ENCODE measurements around the gene MICU1. TPM values are rescaled to one million over a fixed set of nuclear protein-coding genes. Genes with fewer than 3 reads are reported as not detected.
"Not testable (repeated sequence)": the region's sequence is repeated elsewhere in the genome, so short reads cannot be mapped to it uniquely, and the experiment has no call there.

The MICU1 gene
- total RNA-seq, 1 experiment from 2014 or later, result 46.9 TPM

DNA sequence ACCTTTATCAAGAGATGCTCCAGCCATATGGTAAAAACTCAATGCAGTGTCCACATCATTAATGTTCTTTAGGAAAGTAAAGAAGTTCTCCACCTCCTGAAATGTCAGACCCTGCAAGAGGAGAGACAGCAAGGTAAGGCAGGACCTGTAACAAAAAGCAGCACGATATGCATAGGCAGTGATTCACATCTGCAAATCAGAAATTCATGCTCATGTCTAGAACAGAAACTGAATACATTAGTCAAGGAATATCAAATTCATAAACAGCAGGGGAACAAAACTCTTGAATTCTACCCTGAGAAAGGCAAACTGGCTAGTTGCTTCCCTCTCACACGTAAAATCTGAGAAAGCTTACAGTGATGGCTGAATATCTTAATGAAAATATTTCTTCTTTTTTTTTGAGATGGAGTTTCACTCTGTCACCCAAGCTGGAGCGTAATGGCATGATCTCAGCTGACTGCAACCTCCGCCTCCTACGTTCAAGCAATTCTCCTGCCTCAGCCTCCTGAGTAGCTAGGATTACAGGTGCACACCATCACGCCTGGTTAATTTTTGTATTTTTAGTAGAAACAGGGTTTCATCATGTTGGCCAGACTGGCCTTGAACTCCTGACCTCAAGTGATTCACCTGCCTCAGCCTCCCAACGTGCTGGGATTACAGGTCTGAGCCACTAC, 217.8 kb downstream of the MICU1 start:
- POLR2A ChIA-PET, result interaction anchor here (0.6 kb wide), 1 partner anchor 597 kb away, joined by 3 read pairs; no protein-coding TSS in a partner anchor
- Histone ChIP-seq H3K4me1 (ENCODE audit: control insufficient read depth, insufficient read depth, low read length) (no peaks in the 10 kb centered on the region), H3K27ac (ENCODE audit: low read length) (no peak overlapping the region), H3K36me3 (ENCODE audit: control insufficient read depth, insufficient read depth, low read length) (no peaks in the 10 kb centered on the region), H3K4me3 (ENCODE audit: low read depth in 2 of 2, low read length in 2 of 2) (no peak overlapping the region), H3K9me3 (ENCODE audit: control insufficient read depth, insufficient read depth, low read depth, low read length) (no peaks in the 10 kb centered on the region), H3K27me3 (ENCODE audit: control insufficient read depth, insufficient read depth, low read length) (no peaks in the 10 kb centered on the region)
- in situ Hi-C loops (cut with HindIII; ENCODE audit: low pct_unique_long_range_greater_than_20kb, low sequenced_read_pairs), result no loop called here
- CTCF ChIA-PET, result no interaction called here
- TF ChIP-seq POLR2AphosphoS5 (IDR thresholded peaks at IDR 0.05; ENCODE audit: low read depth, low read length) (no peak), TCF7L2 (IDR thresholded peaks at IDR 0.05; ENCODE audit: low read depth, low read length) (no peak), SIN3A (IDR thresholded peaks at IDR 0.05; ENCODE audit: borderline replicate concordance, insufficient read depth, low read depth, low read length) (no peak)
- TF ChIP-seq, protein P1, sequence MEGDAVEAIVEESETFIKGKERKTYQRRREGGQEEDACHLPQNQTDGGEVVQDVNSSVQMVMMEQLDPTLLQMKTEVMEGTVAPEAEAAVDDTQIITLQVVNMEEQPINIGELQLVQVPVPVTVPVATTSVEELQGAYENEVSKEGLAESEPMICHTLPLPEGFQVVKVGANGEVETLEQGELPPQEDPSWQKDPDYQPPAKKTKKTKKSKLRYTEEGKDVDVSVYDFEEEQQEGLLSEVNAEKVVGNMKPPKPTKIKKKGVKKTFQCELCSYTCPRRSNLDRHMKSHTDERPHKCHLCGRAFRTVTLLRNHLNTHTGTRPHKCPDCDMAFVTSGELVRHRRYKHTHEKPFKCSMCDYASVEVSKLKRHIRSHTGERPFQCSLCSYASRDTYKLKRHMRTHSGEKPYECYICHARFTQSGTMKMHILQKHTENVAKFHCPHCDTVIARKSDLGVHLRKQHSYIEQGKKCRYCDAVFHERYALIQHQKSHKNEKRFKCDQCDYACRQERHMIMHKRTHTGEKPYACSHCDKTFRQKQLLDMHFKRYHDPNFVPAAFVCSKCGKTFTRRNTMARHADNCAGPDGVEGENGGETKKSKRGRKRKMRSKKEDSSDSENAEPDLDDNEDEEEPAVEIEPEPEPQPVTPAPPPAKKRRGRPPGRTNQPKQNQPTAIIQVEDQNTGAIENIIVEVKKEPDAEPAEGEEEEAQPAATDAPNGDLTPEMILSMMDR (IDR thresholded peaks at IDR 0.05), result no peak
- TF ChIP-seq, protein P2, sequence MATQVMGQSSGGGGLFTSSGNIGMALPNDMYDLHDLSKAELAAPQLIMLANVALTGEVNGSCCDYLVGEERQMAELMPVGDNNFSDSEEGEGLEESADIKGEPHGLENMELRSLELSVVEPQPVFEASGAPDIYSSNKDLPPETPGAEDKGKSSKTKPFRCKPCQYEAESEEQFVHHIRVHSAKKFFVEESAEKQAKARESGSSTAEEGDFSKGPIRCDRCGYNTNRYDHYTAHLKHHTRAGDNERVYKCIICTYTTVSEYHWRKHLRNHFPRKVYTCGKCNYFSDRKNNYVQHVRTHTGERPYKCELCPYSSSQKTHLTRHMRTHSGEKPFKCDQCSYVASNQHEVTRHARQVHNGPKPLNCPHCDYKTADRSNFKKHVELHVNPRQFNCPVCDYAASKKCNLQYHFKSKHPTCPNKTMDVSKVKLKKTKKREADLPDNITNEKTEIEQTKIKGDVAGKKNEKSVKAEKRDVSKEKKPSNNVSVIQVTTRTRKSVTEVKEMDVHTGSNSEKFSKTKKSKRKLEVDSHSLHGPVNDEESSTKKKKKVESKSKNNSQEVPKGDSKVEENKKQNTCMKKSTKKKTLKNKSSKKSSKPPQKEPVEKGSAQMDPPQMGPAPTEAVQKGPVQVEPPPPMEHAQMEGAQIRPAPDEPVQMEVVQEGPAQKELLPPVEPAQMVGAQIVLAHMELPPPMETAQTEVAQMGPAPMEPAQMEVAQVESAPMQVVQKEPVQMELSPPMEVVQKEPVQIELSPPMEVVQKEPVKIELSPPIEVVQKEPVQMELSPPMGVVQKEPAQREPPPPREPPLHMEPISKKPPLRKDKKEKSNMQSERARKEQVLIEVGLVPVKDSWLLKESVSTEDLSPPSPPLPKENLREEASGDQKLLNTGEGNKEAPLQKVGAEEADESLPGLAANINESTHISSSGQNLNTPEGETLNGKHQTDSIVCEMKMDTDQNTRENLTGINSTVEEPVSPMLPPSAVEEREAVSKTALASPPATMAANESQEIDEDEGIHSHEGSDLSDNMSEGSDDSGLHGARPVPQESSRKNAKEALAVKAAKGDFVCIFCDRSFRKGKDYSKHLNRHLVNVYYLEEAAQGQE (IDR thresholded peaks at IDR 0.05; ENCODE audit: insufficient read depth in 1 of 2, low read depth in 2 of 2, low read length in 1 of 2), result no peak
- intact Hi-C loops (cut with micrococcal nuclease; ENCODE audit: unreplicated experiment), result no loop called here
- DNase-seq (ENCODE audit: low read depth, low spot score) (no peak), ATAC-seq (no peak)
- no TSS peak for BruUV-seq (replicated peaks)

DNA sequence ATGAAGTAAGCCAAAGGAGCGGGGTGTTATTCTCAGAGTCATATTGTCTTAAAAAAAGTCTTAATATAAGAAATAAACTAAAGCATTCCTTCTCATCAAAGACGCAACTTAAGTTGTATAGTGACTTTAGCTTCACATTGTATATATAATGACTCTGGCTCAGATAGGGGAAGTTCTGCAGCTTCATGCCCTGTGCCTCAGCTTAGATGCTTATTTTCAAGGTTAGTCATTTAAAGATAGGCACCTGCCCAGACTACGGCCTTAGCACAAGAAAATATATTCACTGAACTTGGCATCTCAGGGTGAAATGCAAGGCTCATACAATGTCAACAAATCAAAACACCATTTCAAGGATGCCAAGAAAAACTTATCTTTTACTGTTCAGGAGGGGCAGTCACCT, 218.4 kb downstream of the MICU1 start:
- POLR2A ChIA-PET, result no interaction called here
- no peaks in the 10 kb centered on the region for H3K36me3 ChIP-seq (ENCODE audit: control insufficient read depth, insufficient read depth, low read length)
- DNase-seq (ENCODE audit: low read depth, low spot score), result no peak
- H3K4me3 ChIP-seq (ENCODE audit: low read depth in 2 of 2, low read length in 2 of 2), result no peak overlapping the region
- H3K27ac ChIP-seq (ENCODE audit: low read length), result no peak overlapping the region
- H3K9me3 ChIP-seq (ENCODE audit: control insufficient read depth, insufficient read depth, low read depth, low read length), result no peaks in the 10 kb centered on the region
- TF ChIP-seq SIN3A (IDR thresholded peaks at IDR 0.05; ENCODE audit: borderline replicate concordance, insufficient read depth, low read depth, low read length) (no peak), TCF7L2 (IDR thresholded peaks at IDR 0.05; ENCODE audit: low read depth, low read length) (no peak), POLR2AphosphoS5 (IDR thresholded peaks at IDR 0.05; ENCODE audit: low read depth, low read length) (no peak)
- TF ChIP-seq, protein P2 (IDR thresholded peaks at IDR 0.05; ENCODE audit: insufficient read depth in 1 of 2, low read depth in 2 of 2, low read length in 1 of 2), result no peak
- TF ChIP-seq, protein P1 (IDR thresholded peaks at IDR 0.05), result no peak
- no peaks in the 10 kb centered on the region for H3K27me3 ChIP-seq (ENCODE audit: control insufficient read depth, insufficient read depth, low read length)
- in situ Hi-C loops (cut with HindIII; ENCODE audit: low pct_unique_long_range_greater_than_20kb, low sequenced_read_pairs) (no loop called here), intact Hi-C loops (cut with micrococcal nuclease; ENCODE audit: unreplicated experiment) (no loop called here)
- BruUV-seq (replicated peaks), result no TSS peak
- CTCF ChIA-PET, result no interaction called here
- no peaks in the 10 kb centered on the region for H3K4me1 ChIP-seq (ENCODE audit: control insufficient read depth, insufficient read depth, low read length)
- ATAC-seq, result no peak

DNA sequence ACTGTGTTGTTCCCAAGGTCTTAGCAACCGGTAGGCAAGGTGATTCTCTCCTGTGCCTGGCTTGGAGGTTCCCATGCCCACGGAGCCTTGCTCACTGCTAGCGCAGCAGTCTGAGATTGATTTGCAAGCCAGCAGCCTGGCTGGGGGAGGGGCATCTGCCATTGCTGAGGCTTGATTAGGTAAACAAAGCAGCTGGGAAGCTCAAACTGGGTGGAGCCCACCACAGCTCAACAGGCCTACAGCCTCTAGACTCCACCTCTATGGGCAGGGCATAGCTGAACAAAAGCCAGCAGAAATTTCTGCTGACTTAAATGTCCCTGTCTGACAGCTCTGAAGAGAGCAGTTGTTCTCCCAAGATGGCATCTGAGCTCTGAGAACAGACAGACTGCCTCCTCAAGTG, 230.3 kb downstream of the MICU1 start:
- H3K9me3 ChIP-seq (ENCODE audit: control insufficient read depth, insufficient read depth, low read depth, low read length); H3K4me1 ChIP-seq (ENCODE audit: control insufficient read depth, insufficient read depth, low read length); H3K27ac ChIP-seq (ENCODE audit: low read length); CTCF ChIA-PET; POLR2A ChIA-PET; H3K36me3 ChIP-seq (ENCODE audit: control insufficient read depth, insufficient read depth, low read length); in situ Hi-C loops (cut with HindIII; ENCODE audit: low pct_unique_long_range_greater_than_20kb, low sequenced_read_pairs); BruUV-seq (replicated peaks); H3K4me3 ChIP-seq (ENCODE audit: low read depth in 2 of 2, low read length in 2 of 2); DNase-seq (ENCODE audit: low read depth, low spot score); H3K27me3 ChIP-seq (ENCODE audit: control insufficient read depth, insufficient read depth, low read length); ATAC-seq; intact Hi-C loops (cut with micrococcal nuclease; ENCODE audit: unreplicated experiment): not testable (repeated sequence)
